Cerebellar nuclear complex (tissue), 1 donor: ENCODE data around the gene ACAP3.

Experiments used
- DNase-seq, 2 experiments: peaks; one replicate each; lab custom pipeline; 2025; lab: John Stamatoyannopoulos, UW

The ACAP3 gene

GRCh38 chr1:1307923-1308755, at the start of gene ACAP3, which contains the start of gene PUSL1:
Gene ACAP3, minus strand, starts transcription at chr1:1307930. Its CDS starts 115 bp downstream, at chr1:1307815.
Gene PUSL1, plus strand, starts transcription at chr1:1308597. Its CDS starts 47 bp downstream, at chr1:1308644.
- DNase-seq: peak in 1 of 2 experiments; percentile 55

DNA sequence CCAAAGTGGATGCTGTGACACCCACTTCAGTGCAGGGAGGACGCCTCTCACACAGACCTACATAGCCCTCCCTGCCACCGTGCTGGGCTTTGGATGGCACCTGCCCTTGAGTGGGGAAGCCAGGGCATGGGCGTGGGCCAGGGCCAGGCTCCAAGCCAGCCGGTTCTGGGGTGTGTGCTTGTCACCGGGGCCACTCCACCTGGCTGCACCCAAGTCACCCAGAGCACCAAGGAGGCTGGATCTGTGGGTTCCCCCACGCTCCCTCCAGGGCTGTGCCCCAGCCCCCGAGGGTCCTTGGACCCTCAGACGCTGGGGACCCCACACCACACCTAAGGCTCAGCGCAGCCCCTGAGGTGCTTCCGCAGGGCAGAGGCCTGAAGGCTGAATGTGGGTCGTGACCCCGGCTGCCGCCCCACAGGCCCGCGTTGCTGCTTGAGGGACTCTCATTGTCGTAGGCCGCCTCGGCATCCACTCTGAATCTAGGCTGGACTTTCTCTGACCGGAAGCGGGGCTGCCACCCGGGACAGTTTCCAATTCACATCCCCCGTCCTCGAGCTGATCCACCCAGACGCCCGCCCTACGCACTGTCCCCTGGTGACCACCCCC, 49.2 kb upstream of the ACAP3 start:
- DNase-seq: no peak

DNA sequence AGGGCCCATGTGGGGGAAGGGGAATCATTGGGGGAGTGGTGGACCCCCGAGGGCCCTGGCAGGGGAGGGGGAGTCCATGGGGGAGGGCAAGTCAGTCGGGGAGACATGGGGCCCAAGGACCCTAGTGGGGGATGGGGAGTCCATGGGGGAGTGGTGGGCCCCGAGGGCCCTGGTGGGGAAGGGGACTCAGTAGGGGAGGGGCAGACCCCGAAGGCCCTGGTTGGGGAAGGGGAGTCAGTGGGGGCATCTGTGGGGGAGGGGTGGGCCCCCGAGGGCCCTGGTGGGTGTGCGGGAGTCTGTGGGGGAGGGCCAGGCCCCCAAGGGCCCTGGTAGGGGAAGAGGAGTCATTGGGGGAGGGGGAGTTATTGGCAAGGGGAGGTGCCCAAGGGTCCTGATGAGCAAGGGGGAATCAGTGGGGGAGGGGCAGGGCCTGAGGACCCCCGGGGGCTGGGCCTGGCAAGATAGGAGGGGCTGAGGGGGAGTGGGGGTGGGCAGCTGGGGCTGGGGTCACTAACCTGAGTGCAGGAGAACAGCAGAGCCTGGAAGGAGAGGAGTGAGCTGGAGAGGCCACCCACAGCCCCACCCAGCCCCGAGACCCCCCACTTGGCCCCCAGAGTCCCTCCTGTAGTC, 48.6 kb upstream of the ACAP3 start:
- no peak for DNase-seq

DNA sequence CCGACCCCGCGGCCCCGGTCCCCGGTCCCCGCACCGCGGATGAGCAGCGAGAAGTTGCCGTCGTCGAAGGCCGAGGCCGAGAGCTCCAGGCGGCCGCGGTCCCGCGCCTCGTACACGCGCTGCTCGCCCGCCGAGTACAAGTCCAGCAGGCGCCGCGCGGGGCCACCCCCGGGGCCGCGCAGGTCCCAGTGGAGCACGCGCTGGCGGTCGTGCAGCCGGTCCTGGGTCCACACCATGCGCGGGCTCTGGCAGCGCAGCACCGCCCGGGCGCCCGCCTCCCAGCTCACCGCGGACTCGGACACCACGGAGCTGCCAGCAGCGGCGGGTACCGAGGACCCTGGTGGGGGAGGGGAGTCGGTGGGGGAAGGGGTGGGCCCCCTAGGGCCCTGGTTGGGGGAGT, 47.7 kb upstream of the ACAP3 start:
- no peak for DNase-seq

GRCh38 chr1:1354271-1355247, 46.8 kb upstream of the ACAP3 start:
- no peak for DNase-seq

DNA sequence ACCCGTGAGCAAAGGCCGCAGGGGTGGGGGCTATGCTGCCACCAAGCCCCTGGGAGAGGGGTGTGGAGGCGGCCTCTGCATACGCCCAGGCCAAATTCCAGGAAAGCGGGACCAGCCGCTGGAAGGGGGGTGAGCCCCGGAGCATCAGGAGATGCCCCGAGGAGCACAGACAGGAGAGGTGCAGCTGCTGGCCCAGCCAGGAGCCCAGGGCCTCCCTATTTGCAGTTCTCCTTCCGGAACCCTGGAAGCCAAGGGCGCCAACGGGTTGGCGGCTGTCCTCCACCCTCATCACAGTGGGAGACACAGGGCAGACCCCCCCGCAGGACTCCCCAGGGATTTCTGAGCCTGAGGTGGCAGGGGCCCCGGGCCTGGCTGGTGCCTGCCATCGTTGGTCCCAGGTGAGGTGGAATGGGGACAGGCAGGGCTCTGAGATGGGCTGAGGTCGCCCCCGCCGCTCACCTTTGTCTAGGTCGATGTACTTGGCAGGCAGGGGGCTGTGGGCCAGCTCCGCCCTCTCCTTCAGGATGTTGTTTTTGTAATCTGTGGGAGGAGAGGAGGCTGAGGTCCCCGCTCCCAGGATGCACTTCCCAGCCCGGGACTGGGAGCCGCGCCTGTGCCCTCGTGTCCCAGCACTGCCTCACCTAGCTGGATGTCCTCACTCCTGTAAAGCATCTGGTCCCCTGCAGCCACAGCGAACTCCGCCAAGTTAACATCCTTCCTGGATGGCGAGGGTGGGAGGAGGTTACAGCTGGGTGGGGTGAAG, 45.8 kb upstream of the ACAP3 start:
- DNase-seq: no peak

DNA sequence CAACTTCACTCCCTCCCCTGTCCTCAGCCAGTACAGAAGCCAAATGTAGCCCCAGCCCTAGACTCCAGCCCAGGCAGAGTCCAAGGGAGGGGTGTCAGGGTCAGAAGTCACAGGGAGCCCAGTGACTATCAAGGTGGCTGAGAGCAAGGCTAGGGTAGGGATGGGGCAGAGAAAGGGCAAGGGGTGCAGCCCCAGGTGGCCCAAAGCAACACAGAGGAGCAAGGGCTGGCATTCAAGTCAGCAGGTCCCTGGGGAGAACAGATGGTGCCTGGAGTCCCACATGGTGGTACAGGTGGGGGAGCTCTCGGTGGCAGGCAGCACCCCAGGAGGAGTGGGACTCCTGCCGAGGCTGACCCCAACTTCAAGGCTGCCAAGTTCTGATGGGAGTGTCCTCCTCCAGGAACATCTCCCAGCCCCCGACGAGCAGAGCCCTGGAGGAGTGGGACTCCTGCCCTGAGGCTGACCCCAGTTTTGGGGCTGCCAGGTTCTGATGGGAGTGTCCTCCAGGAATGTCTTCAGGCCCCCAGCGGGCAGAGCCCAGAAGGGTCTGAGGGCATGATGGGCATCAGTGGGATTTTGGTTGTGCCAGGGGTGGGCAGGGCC, 45.2 kb upstream of the ACAP3 start:
- no peak for DNase-seq

DNA sequence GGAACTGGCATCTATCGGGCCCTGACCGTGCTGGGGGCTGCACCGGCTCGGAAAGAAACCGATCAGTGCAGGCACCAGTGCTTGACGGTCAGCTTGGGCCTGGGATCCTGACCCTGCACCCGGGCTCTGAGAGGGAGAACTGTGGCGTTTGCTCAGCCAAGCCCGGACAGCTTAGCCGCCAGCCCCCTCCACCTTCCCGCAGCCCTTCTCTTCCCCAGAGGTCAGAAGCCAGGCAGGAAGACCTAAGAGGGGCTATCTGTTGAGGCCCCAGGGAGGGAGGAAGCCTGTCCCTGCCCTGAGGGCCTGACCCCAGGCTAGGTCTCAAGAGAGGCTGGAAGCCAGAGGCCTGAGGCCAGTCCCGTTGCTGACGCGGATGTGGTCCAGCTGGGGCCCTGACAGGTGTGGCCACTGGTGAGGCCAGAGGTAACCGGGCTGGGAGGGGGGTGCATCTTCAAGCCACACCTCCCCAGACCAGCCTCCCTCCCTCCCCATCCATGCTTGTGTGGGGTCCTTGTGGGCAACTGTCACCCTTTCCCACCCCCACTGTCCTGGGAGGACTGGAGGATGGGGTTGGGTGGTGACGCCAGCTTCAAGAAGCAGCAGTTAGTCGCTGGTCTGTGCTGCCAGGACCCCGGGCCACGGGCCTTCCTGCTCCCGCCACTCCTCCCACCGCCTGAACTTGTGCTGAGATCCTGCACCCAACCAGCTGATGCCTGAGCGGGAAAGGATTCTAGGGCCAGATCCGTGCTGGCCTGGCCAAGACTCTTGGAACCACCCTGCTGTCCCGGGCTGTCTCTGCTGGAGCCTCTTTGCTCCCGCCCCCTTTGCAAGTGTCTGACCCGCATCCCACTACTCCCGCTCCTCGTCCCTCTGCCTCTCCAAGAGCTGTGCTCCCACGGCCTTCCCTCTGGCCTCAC, 44.0 kb upstream of the ACAP3 start:
- no peak for DNase-seq

GRCh38 chr1:1349256-1350012, 41.7 kb upstream of the ACAP3 start, which contains the start of gene DVL1:
Gene DVL1, minus strand, starts transcription at chr1:1349418. Its CDS starts 353 bp downstream, at chr1:1349065.
- no peak for DNase-seq

GRCh38 chr1:1348420-1349255, 40.9 kb upstream of the ACAP3 start:
- DNase-seq: no peak

GRCh38 chr1:1347663-1348419, 40.1 kb upstream of the ACAP3 start:
- DNase-seq: no peak

GRCh38 chr1:1347026-1347595, 39.4 kb upstream of the ACAP3 start:
- no peak for DNase-seq

DNA sequence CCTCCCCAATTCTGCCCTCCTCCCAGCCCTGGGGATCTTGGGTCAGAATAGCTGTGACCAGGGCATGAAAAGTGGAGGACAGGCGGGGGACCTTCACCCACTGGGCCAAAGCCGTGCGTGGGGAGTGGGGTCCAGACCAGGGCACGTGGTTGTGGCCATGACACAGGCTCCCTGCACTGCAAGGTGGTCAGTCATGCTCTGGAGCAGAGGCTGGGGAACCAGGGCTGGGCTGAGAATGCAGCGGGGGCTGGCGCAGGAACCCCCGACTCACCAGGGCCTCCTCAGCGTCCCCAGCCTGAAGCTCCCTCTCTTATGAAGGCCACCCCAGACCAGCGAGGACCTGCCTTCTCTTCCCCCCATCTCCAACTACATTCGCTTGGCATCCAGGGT, 38.8 kb upstream of the ACAP3 start:
- DNase-seq: no peak

- no peak for DNase-seq
Measured at GRCh38 chr1:1345860-1346500, 38.2 kb upstream of the ACAP3 start.

DNA sequence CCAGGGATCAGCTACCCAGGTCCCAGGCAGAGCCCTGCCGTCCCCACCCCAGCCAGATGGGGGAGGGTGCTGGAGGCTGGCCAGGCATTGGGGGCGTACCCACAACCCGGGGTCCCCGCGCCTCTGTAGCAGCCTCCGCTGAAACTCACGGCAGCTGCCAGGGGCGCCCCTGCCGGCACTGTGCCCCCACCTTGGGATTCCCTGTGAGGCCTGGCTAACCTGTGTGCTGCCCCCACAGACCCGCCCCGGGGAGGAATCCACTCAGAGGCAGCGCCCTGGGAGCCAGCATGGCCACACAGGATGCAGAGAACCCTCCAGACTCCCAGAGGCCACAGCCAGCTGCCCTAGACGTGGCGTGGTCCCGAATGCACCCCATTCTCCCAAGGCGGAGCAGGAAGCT, 37.7 kb upstream of the ACAP3 start:
- DNase-seq: no peak
